Astrocyte (in vitro differentiated cells and primary cell): ENCODE data around the gene RBM27.

Experiments used
- EZH2 ChIP-seq: IDR thresholded peaks from 2 replicates; pipeline ENCODE4 v1.6.1; 2012; ENCODE audit warnings: mild to moderate bottlenecking, low read length, inconsistent platforms; ENCODE audit not compliant: insufficient read depth
- TF ChIP-seq, protein P1 (sequence below): IDR thresholded peaks from 2 replicates; pipeline ENCODE4 v1.5.1; 2011; ENCODE audit warnings: low read depth, mild to moderate bottlenecking, inconsistent platforms, low read length, moderate library complexity; ENCODE audit not compliant: insufficient read depth

DNA sequence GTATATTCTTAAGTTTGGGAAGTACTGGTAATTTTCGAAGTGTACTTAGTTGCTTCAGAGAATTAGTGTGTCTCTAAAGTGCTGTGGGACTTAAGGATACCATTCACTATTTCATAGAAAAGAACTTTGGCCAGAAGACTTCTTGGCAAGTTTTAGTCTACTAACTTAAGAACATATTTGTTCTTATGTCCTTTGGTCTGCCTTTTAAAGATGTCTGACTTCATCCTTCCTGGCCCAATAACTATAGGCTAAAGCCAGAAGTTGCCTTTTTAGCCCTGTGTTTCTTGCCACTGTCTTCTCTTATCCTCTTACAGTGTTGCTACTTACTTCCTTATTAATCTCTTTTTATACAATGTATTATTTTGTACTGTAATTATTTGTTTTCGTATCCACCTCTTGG, 6.3 kb downstream of the RBM27 start:
- TF ChIP-seq, protein P1, sequence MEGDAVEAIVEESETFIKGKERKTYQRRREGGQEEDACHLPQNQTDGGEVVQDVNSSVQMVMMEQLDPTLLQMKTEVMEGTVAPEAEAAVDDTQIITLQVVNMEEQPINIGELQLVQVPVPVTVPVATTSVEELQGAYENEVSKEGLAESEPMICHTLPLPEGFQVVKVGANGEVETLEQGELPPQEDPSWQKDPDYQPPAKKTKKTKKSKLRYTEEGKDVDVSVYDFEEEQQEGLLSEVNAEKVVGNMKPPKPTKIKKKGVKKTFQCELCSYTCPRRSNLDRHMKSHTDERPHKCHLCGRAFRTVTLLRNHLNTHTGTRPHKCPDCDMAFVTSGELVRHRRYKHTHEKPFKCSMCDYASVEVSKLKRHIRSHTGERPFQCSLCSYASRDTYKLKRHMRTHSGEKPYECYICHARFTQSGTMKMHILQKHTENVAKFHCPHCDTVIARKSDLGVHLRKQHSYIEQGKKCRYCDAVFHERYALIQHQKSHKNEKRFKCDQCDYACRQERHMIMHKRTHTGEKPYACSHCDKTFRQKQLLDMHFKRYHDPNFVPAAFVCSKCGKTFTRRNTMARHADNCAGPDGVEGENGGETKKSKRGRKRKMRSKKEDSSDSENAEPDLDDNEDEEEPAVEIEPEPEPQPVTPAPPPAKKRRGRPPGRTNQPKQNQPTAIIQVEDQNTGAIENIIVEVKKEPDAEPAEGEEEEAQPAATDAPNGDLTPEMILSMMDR, result no peak
- TF ChIP-seq EZH2, result no peak
